DMS53 treated with DMSO at 0.1 percent for 48 hours (cell line): Measurements from ENCODE around the gene ARSA.
"Not testable (repeated sequence)": the region's sequence is repeated elsewhere in the genome, so short reads cannot be mapped to it uniquely, and the experiment has no call there.

Experiments
- DNase-seq: peaks from one replicate; lab custom pipeline; 2025; ENCODE audit not compliant: unreplicated experiment; lab: John Stamatoyannopoulos, UW

Gene ARSA

DNA sequence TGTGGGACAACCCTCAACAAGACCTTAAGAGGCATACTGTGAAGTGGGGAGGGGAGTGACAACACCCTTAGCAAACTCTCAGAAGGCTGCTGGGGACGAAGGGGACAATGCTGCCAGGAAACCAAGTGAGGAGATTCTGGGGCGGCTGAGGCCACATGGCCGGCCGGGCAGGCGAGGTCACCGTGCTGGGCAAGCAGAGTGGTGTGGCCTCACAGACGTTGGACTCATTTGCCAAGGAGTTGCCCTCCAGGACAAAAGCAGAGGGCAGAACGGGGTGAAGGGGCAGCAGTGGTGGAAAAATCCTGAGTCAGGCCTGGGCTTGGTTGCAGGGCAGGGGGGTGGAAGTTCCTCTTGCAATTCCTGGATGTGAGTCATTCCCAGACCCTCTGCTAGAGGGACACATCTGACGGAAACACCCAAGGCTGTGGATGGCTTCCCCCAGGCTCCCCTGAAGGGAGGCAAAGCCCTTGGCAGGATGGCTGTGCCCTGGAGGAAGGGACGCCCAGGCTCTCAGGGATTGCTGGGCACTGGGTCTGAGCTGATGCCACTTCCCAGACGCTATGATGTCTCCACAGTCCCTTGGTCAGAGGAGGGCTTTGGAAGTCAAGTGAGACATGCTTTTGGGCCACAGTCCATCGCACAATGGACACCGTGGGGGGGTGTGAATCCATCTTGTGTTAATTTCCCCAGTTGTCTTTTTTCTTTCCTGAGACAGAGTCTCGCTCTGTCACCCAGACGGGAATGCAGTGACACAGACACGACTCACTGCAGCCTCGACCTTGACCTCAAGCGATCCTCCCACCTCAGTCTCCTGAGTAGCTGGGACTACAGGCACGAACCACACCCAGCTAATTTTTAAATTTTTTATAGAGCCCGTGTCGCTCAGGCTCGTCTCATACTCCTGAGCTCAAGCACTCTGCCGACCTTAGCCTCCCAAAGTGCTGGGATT is 28.4 kb upstream of the ARSA start:
- no peak for DNase-seq

DNA sequence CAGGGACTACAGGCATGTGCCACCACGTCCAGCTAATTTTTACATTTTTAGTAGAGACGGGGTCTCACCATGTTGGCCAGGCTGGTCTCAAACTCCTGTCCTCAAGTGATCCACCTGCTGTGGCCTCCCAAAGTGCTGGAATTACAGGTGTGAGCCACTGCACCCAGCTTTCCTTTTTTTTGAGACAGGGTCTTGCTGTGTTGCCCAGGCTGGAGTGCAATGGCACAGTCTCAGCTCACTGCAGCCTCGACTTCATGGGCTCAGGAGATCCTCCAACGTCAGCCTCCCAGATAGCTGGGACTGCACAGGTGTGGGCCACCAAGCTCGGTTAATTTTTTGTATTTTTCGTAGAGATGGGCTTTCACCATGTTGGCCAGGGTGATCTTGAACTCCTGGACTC is 26.7 kb upstream of the ARSA start:
- DNase-seq, result not testable (repeated sequence)

DNA sequence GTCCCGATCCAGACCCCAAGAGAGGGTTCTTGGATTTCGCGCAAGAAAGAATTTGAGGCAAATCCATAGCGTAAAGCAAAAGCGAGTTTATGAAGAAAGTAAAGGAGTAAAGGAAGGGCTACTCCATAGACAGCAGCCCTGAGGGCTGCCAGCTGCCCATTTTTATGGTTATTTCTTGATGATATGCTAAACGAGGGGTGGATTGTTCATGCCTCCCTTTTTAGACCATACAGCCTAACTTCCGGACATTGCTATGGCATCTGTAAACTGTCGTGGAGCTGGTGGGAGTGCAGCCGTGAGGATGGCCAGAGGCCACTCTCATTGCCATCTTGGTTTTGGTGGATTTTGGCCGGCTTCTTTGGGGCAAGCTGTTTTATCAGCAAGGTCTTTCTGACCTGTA is 25.3 kb upstream of the ARSA start:
- DNase-seq, result no peak

DNA sequence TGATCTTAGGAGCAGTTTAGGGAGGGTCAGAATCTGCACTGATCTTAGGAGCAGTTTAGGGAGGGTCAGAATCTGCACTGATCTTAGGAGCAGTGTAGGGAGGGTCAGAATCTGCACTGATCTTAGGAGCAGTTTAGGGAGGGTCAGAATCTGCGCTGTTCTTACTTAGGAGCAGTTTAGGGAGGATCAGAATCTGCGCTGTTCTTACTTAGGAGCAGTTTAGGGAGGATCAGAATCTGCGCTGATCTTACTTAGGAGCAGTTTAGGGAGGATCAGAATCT is 15.8 kb upstream of the ARSA start:
- not testable (repeated sequence) for DNase-seq

DNA sequence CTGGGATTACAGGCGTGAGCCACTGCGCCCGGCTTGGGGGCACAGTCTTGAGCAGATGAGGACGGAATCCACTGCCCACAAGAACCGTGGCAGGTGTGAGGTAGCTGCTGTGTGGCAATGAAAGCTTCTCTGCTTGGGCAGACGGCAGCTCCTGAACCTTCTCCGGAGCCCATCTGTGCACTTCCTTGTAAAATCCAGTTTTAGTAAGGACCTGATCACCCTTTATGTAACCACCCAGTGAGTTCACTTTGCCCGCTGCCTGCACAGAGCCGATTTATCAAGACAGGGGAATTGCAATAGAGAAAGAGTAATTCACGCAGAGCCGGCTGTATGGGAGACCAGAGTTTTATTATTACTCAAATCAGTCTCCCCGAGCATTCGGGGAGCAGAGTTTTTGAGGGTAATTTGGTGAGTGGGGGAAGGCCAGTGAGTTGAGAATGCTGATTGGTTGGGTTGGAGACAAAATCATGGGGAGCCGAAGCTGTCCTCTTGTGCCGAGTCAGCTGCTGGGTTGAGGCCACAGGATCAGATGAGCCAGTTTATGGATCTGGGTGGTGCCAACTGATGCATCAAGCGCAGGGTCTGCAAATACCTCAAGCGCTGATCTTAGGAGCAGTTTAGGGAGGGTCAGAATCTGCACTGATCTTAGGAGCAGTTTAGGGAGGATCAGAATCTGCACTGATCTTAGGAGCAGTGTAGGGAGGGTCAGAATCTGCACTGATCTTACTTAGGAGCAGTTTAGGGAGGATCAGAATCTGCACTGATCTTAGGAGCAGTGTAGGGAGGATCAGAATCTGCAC is 15.3 kb upstream of the ARSA start:
- DNase-seq, result not testable (repeated sequence)

DNA sequence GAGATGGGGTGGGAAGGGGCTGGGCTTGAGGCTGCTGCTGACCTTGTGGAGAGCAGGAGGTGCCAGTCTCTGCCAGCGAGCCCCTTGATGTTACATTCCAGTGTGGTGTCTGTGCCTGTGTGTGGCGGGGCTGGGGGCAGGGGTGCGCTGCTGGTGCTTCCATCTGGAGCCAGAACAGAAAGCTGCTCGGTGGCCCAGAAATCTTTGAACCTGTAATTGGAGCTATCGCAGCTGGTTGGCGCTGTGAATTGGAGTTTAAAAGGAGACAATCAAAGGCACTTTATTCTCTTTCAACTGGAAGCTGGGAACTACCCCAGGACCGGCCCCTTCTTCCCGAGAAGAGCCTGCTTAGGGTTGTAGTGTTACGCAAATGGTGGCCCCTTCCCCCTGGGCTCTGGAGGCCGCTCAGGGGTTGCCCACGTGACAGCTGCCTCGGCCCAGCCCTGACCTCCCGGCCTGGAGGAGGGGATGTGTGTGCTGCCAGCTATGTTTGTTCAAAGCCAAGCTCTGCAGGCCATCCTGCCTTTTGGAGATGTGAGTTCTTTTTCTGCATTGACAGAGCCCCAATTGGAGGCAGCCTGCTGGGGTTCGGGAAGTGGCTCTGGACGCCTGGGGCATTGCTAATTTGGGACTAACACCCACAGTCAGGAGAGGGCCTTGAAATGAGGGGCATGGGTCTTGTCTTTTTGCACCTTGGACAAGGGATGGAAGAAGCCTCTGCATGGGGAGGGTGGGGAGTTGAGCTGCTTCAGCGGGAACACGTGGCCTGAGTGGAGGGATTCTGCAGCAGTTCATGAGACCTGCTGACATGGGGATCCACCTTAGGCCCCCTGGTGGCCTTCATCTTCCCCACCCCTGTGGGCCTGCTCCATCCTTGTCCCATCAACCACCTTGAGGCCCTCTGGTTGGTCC is 14.0 kb upstream of the ARSA start:
- DNase-seq, result no peak

DNA sequence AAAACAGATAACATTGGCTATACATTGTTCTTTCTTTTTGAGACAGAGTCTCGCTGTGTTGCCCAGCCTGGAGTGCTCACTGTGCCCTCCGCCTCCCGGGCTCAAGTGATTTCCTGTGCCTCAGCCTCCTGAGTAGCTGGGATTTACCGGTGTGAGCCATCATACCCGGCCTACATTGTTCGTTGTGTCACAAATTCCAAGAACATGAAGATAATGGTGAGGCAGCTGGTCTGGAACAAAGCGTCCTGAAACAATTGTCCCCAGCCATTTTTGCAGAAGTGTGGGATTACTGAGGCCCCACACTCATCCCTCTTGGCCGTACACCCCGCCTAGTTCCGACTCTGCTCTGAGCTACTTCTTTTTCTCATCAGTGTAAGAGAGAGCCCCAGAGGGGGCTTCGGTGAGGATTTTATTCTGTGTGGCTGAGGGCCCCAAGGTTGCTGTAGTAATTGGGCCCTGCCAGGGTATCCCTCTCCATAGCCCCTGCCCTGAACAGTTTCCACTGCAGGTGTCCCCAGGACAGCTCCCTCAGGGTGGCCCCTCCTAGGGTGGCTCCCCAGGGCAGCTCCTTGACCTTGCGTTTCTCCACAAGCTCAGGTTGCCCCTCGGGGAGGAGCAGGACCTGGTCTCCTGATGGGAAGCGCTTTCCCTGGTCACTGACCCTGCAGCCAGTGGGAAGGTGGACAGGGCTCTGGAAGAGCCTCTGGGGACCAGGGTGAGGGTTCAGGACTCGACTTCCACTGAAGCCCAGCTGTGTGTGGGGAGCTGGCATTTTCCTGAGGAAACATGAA is 13.1 kb upstream of the ARSA start:
- no peak for DNase-seq

DNA sequence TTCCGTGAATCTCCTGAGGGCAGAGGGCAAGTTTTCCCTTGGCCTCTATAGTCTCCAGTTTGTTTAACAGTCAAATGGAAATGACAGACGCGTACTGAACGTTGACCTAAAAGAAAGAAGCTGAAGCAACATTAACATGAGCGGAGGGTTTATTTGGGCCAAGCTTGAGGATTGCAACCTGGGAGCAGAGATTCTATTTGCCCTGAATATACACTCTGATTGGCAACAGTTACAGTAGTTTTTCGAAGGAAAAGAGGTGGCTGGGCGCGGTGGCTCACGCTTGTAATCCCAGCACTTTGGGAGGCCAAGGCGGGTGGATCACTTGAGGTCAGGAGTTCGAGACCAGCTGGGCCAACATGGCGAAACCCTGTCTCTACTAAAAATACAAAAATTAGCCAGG is 12.3 kb upstream of the ARSA start:
- DNase-seq, result not testable (repeated sequence)

DNA sequence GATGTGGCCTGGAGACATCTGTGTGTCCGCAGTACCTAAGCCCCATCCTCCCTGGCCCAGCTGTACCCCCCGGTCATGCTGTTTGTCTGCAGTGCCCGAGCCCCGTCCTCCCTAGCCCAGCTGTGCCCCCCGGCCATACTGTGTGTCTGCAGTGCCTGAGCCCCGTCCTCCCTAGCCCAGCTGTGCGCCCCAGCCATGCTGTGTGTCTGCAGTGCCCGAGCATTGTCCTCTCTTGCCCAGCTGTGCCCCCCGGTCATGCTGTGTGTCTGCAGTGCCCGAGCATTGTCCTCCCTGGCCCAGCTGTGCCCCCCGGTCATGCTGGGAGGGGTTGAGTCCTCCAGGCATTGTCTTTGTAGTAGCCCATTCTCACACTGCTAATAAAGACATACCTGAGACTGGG is 7.6 kb upstream of the ARSA start:
- no peak for DNase-seq

DNA sequence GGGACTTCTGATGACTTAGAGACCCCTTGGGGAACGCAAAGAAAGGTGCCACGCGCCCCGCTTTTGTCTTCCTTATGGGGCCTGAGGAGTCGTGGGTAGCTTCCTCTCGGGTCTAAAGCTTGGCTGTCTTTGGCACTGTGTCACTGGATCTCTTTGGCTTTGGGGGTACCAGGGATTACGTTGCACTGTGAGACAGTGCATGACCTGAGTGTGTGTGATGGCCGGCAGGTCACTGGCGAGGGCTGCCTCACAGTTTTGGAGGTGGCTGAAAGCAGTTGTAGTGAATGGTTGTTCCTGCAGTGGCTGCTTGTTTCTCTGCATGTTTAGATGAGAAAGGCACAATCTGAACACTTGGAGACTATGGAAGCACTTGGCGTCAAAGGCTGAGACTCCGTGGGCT is 5.8 kb upstream of the ARSA start:
- DNase-seq, result no peak

DNA sequence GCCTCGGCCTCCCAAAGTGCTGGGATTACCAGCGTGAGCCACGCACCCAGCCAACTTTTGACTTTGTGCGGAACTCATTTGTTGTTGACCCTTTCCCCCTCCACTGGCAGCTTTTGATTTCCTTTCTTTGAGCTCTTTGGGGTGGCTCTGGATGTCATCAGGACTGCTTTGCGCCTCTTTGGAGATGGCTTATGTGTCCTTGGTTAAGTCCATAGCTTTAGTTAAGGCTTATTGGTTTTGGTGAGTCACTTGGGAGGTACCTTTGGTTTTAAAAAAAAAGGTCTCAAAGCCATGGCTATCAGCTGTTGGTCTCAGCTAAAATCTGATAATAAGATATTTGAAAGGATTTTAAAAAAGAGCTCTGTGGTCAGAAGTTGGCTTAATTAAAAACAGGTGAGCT is 5.1 kb upstream of the ARSA start:
- no peak for DNase-seq

DNA sequence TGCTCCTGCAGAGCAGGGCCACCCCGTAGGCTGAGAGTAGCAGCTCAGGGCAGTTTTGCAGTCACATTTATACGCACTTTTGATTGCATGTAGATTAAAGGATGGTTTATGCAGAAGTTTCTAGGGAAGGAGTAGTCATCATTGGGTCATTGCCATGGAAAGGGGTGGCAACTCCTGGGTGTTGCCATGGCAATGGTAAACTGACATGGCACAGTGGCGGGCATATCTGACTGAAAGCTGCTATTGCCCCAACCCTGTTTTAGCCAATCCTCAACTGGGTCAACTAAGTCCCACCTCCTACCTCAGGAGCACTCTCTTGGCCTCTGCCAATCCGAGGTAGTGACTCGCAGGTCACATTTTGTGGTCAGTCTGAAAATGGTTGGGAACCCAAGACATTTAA is 2.4 kb upstream of the ARSA start:
- no peak for DNase-seq

DNA sequence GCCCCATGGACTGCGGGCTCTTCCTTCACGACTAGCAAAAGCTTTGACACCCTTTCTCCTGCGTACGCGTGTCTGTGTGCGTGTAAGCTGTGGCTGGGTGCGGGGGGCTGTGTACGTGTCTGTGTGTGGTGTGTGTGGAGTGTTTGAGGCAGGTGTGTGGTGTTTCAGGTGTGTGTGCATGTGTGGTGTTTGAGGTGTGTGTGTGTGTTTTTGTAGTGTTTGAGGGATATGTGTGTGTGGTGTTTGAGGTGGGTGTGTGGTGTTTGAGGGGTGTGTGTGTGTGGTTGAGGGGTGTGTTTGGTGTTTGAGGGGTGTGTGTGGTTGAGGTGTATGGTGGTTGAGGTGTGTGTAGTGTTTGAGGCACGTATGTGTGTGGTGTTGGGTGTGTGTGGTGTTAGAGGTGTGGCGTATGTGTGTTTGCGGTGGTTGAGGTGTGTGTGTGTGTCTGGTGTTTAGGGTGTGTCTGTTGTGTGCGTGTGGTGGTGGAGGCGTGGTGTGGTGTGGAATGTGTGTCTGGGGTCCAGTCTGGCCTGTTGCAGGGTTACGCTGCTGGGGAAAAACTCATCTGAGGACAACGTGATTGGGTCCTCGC is 687 bp upstream of the ARSA start:
- no peak for DNase-seq

DNA sequence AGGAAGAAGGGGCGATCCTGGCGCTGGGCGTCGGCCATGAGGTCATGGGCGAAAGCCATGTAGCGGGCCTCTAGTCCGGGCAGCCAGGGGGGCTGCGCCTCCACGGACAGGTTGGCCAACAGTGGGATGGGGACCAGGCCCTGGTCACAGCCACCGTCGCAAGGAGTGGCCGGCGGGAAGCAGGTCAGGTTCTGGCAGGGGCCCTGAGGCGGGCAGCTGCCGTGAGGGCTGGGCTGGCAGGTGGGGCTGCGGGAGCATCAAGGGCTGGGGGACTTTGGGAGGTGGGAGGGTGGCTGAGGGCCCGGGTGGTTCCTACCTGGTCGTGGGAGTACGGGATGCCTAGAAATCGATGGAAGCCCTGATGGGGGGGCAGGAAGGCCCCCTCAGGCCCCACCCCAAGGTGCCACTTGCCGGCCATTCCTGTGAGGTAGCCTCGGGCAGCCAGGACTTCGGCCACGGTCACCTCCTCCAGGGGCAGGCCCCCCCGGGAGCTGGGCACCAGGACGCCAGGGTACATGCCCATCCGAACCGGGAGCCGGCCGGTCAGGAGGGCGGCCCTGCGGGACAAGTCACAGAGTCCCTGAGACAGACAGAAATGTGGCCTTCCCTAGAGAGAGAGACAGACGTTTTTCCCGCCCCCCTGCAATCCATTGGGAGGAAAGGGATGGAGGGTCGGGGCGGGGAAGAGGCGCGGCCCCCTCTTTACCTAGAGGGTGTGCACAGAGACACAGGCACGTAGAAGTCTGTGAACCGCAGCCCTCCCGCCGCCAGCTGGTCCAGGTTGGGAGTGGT is 906 bp downstream of the ARSA start:
- DNase-seq, result no peak

DNA sequence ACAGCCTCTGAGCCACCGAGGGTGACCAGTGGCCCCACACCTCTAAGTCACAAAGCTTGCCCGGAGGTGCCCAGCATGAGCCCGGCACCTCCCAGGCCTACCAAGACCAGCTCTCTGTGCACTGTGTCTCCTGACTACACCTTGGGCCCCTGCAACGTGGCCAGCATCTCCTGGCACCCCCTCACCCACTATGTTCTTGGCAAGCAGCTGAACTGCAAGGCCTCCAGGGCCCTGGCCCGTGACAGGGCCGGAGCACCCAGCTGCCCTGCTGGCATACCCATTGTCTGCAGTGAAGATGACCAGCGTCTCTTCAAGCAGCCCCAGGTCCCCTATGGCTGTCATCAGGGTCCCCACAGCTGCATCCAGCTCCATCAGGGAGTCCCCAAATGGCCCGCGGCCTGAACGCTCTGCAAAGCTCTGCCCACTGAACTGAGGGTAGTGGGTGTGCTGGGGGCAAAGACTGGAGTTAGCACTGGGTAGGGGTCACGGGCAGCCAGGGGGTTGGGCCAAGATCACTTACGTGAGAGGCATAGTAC is 1.6 kb downstream of the ARSA start:
- DNase-seq, result no peak

DNA sequence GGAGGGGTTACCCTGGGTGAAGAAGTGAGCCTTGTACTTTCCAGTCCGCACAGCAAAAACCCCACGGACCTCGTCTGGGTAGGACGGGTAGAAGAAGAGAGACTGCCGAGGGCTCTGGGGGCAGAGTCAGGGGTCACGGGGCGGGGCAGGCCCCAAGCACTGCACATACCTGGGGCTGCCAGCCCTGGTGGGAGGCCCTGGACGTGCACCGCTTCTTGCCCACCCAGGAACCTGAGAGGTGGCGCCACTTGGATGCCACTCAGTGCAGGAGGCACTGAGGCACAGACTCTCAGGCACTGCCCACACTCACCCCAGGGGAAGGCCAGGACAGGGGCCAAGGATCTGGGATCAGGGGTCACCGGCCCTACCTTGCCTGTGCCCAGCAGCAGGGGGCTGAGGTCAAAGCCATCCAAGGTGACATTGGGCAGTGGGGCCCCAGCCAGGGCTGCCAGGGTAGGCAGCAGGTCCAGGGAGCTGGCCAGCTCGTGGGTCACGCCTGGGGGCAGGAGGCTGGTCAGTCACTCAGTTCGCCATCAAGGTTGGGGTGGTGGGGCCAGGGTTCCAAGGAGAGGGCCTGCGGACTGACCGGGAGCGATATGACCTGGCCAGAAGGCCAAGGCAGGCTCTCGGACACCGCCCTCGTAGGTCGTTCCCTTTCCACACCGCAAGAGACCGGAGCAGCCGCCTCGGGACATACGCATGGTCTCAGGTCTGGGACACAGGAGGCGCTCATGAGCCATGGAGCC is 2.2 kb downstream of the ARSA start:
- DNase-seq, result no peak

DNA sequence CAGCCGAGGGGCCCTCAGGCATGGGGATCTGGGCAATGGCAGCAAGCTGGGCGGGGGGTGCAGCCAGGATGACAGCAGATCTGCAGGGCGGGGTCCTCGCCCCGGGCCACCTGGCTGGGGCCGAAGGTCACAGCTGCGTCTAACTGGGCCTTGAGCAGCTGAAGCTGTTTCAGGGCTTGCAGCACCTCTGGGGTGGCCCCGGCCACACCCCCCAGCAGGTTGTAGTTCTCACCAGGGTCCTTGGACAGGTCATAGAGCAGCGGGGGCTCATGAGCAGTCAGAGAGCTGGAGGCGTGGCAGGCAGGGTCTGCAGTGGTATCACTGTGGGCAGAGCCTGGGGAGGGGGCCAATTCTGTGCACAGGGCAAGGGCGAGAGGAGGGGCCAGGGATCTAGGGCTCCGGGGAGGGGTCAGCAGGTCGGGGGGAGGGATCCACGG is 2.8 kb downstream of the ARSA start:
- DNase-seq, result no peak

DNA sequence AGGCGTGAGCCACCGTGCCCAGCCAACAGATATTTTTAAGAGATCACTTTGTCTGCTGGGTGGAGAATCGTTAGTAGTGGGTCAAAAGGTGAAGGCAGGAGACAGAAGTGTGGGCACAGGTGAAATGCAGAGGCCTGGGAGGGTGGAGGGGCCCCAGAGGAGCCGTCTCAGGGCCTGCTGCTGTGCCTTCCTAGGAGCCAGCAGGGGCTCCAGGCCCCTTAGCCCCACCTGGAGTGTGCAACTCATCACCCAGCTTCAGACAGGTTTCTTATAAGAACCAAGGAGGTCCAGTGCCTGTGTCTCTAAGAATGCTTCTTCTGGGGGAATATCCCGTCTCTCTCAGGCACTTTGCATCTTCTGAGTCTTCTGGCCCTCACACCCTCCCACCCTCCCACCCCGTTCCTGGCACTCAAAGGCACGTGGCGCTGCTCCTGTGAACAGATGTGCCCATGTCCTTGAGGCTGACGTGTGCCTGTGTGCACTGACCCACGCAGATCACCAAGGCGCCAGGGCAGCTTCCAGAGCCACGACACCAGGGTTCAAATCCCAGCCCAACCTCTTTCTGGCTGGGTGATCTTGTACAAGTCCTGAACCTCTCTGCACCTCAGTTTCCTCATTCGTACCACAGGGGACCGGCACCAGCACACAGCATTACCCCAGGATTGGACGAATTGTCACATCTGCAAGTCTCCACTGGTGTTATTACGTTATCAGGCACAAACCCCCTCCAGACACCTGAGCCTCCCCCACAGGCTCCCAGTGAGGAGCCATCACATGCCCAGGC is 3.4 kb downstream of the ARSA start:
- DNase-seq, result no peak
